ENCODE data around the gene MCOLN1. TPM values are rescaled to one million over a fixed set of nuclear protein-coding genes. Genes with fewer than 3 reads are reported as not detected.
"Not testable (repeated sequence)": the region's sequence is repeated elsewhere in the genome, so short reads cannot be mapped to it uniquely, and the experiment has no call there.

Gene MCOLN1
- total RNA-seq, 1 donor from 2014 or later = 13.7 TPM

DNA sequence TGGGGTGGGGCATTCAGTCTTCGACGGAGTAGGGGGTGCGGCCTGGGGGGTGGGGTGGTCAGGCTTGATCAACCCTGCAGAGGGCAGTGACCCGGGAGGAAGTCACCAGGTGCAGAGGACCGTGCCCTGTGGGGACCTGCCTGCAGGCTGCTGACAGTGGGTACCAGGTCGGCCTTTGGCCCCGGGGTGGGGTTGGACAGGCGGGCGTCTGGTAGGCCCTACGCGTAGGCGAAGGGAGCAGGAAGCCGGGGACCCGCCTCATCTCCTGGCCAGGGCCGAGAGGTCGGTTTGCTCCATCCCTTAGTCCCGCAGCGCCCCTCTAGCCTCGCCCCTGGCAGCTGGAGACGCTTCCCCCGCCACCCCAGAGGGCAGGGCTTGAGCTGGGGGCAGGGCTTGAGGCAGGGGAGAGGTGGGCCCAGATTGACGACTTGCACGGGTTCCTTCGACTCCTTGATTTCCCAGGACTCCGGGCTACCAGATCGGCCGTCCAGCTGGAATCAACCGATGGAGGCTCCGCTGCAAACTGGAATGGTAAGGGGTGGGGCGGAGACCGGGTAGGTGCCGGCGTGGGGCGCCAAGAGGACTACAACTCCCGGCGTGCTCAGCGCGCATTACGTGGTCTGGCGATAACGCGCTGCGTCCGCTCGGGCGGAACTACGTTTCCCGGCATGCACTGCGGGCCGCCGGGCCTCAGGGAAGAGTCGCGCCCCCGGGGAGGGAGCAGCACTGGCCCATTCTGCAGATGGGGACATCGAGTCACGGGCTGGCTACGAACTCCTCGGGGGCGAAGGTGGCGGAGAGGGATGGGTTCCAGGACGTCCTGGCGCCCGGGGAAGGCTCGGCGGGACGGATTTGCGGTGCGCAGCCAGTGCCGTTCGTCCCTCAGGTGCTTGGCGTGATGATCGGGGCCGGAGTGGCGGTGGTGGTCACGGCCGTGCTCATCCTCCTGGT, 12.9 kb downstream of the MCOLN1 start, which contains the start of gene PNPLA6:
PNPLA6 (plus strand) TSS at position 671 of the 951 bp plus-strand sequence; CDS start at position 743, 72 bp downstream.
- H3K27ac Mint-ChIP-seq = peak within 1 kb of the TSS; percentile 89
- no peaks in the 10 kb centered on the region for H3K27me3 Mint-ChIP-seq
- H3K36me3 Mint-ChIP-seq (ENCODE audit: low read depth) = peaks cover 24% of the 10 kb centered on the region
- H3K4me3 Mint-ChIP-seq = peak within 1 kb of the TSS; percentile 96
- peaks cover 13% of the 10 kb centered on the region for H3K4me1 Mint-ChIP-seq
- intact Hi-C loops (cut with micrococcal nuclease) = loop anchor here (1.0 to 10.0 kb wide), 2 partner anchors 94 to 141 kb away; partner anchors contain the start of genes PET100 and XAB2
- peak; percentile 98 for DNase-seq
- H3K9me3 Mint-ChIP-seq = no peaks in the 10 kb centered on the region

DNA sequence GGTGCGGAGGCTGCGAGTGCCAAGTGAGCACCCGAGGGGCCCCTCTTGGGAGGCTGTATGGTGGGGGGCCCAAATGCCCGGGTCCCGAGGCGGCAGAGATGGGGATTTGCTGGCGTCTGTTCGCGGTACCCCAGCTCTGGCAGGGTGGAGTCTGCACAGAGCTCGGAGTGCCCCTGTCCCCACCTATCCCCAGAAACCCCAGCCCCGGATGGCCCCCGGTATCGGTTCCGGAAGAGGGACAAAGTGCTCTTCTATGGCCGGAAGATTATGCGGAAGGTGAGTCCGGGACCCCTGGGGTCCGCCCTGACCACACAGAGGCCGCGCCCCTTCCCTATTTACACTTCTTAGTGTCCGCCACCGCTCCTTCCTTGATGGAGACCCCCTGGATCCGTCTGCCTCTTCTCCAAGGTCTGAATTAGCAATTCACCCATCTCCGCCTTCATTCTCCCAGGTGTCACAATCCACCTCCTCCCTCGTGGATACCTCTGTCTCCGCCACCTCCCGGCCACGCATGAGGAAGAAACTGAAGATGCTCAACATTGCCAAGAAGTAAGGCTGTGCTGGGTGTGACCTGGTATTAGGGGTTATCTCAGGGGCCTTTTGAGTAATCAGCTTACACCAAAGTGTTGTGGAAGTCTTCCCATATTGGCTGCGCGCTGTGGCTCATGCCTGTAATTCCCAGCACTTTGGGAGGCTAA, 13.7 kb downstream of the MCOLN1 start:
- Mint-ChIP-seq H3K4me3 (peak overlapping the region; percentile 96), H3K27ac (peak overlapping the region; percentile 89), H3K4me1 (peaks cover 13% of the 10 kb centered on the region), H3K36me3 (ENCODE audit: low read depth) (peaks cover 25% of the 10 kb centered on the region), H3K27me3 (no peaks in the 10 kb centered on the region), H3K9me3 (no peaks in the 10 kb centered on the region)
- intact Hi-C loops (cut with micrococcal nuclease) = loop anchor here (1.0 to 10.0 kb wide), 2 partner anchors 93 to 141 kb away; partner anchors contain the start of genes PET100 and XAB2
- no peak for DNase-seq

DNA sequence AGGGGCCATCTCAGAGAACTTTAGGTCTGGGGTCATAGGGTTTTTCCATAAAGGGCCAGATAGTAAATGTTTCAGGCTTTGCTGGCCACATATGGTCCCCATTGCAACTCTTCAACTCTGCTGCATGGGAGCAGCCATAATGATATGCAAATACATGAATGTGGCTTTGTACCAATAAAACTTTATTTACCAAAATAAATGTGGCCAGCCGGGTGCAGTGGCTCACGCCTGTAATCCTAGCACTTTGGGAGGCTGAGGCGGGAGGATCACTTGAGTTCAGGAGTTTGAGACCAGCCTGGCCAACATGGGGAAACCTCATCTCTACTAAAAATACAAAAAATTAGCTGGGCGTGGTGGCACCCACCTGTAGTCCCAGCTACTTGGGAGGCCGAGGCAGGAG, 16.6 kb downstream of the MCOLN1 start:
- not testable (repeated sequence) for H3K4me3 Mint-ChIP-seq, H3K27ac Mint-ChIP-seq, DNase-seq, H3K27me3 Mint-ChIP-seq, H3K9me3 Mint-ChIP-seq
- intact Hi-C loops (cut with micrococcal nuclease) = loop anchor here (10.0 kb wide), 1 partner anchor 144 kb away; no protein-coding TSS in a partner anchor
- Mint-ChIP-seq H3K36me3 (ENCODE audit: low read depth) (peaks cover 41% of the 10 kb centered on the region), H3K4me1 (peaks cover 14% of the 10 kb centered on the region)

DNA sequence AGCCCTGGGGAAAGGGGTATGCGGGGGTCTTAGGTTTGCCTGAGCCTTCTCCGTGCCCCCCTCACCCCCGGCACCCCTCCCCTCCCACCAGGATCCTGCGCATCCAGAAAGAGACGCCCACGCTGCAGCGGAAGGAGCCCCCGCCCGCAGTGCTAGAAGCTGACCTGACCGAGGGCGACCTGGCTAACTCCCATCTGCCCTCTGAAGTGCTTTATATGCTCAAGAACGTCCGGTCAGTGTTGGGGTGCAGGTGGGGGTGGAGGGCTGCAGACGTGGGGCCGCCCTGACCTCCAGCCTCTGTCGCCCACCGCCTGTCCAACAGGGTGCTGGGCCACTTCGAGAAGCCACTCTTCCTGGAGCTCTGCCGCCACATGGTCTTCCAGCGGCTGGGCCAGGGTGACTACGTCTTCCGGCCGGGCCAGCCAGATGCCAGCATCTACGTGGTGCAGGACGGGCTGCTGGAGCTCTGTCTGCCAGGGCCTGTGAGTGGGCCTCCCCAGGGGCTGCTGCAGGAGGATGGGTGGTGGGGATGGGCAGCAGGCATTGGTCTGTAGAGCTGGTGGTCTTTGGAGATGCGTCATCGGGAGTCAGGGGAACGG, 17.5 kb downstream of the MCOLN1 start:
- H3K27me3 Mint-ChIP-seq = no peaks in the 10 kb centered on the region

DNA sequence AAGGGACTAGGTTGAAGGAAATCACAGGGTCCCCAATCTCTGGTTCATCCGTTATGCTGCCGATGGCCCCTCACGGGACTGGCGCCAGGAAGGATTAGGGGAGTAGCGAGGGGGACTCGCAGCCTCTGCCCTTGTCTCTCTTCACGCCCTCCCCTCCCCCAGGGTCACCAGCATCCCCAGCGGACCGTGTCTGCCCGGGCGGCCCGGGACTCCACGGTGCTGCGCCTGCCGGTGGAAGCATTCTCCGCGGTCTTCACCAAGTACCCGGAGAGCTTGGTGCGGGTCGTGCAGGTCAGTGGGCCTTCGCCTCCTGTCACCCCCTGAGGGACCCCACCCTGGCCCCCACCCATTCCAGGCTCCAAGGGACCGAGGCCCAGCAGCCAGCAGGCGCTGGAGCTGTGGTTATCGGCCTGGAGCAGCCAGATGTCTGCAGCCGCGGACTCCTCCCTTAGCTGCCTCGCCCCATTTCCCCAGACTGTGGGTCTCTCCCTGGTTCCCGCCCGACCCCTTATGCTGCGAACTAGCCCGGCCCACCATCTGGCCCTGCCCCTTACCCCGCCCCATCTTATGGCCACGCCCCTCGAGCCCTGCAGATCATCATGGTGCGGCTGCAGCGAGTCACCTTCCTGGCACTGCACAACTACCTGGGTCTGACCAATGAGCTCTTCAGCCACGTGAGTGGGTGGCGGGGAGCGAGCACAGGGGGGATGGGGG, 18.5 kb downstream of the MCOLN1 start:
- peaks cover 23% of the 10 kb centered on the region for H3K4me1 Mint-ChIP-seq
- no peak for DNase-seq
- intact Hi-C loops (cut with micrococcal nuclease) = no loop called here
- H3K36me3 Mint-ChIP-seq (ENCODE audit: low read depth) = peaks cover 43% of the 10 kb centered on the region
- H3K4me3 Mint-ChIP-seq = no peak overlapping the region
- H3K9me3 Mint-ChIP-seq = no peaks in the 10 kb centered on the region
- no peaks in the 10 kb centered on the region for H3K27me3 Mint-ChIP-seq
- H3K27ac Mint-ChIP-seq = no peak overlapping the region

More for the DNA sequence above, 17.5 kb downstream of the MCOLN1 start:
- no peak overlapping the region for H3K27ac Mint-ChIP-seq
- no peak for DNase-seq
- no peaks in the 10 kb centered on the region for H3K9me3 Mint-ChIP-seq
- H3K36me3 Mint-ChIP-seq (ENCODE audit: low read depth) = peaks cover 44% of the 10 kb centered on the region
- H3K4me1 Mint-ChIP-seq = peaks cover 17% of the 10 kb centered on the region
- no peak overlapping the region for H3K4me3 Mint-ChIP-seq
- intact Hi-C loops (cut with micrococcal nuclease) = loop anchor here (10.0 kb wide), 1 partner anchor 145 kb away; no protein-coding TSS in a partner anchor

DNA sequence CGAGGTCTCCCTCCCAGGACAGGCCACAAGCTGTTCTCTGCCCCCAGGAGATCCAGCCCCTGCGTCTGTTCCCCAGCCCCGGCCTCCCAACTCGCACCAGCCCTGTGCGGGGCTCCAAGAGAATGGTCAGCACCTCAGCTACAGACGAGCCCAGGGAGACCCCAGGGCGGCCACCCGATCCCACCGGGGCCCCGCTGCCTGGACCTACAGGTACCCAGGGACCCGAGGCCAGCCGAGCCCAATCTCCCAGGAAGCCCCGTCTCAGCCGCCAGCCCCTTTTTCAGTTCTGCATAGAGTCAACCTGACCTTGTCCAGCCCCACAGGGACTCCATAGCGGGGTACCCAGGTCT, 19.0 kb downstream of the MCOLN1 start:
- H3K36me3 Mint-ChIP-seq (ENCODE audit: low read depth) = peaks cover 42% of the 10 kb centered on the region
- intact Hi-C loops (cut with micrococcal nuclease) = no loop called here
- H3K27ac Mint-ChIP-seq = no peak overlapping the region
- no peaks in the 10 kb centered on the region for H3K27me3 Mint-ChIP-seq
- peaks cover 23% of the 10 kb centered on the region for H3K4me1 Mint-ChIP-seq
- no peak overlapping the region for H3K4me3 Mint-ChIP-seq
- no peak for DNase-seq
- no peaks in the 10 kb centered on the region for H3K9me3 Mint-ChIP-seq

DNA sequence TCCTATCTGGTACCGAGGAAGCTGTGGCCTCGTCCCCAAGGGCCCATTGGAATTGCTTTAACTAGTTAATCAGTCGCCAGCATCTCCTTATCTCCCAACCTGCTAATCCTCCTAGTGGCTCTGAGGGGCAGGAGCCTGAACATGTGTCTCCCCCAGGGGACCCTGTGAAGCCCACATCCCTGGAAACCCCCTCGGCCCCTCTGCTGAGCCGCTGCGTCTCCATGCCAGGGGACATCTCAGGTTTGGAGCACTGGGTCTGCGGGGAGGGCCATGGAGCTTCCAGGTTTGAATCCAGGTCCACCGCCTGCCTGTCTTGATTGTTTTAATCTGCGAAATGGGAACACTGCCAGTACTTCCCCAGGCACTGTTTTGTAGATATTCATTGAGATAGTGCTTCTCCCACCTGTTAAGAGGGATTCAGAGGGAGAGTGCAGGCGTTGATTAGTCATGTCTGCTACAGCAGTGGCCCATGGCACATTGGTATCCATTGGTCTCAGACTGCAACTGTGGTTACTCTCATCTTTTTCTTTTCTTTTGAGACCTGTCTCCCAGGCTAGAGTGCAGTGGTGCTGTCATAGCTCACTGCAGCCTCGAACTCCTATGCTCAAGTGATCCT, 19.5 kb downstream of the MCOLN1 start:
- no peak for DNase-seq
- H3K4me3 Mint-ChIP-seq = no peak overlapping the region
- H3K4me1 Mint-ChIP-seq = peaks cover 20% of the 10 kb centered on the region
- no peak overlapping the region for H3K27ac Mint-ChIP-seq
- peaks cover 42% of the 10 kb centered on the region for H3K36me3 Mint-ChIP-seq (ENCODE audit: low read depth)
- no peaks in the 10 kb centered on the region for H3K27me3 Mint-ChIP-seq
- H3K9me3 Mint-ChIP-seq = no peaks in the 10 kb centered on the region
- intact Hi-C loops (cut with micrococcal nuclease) = no loop called here

DNA sequence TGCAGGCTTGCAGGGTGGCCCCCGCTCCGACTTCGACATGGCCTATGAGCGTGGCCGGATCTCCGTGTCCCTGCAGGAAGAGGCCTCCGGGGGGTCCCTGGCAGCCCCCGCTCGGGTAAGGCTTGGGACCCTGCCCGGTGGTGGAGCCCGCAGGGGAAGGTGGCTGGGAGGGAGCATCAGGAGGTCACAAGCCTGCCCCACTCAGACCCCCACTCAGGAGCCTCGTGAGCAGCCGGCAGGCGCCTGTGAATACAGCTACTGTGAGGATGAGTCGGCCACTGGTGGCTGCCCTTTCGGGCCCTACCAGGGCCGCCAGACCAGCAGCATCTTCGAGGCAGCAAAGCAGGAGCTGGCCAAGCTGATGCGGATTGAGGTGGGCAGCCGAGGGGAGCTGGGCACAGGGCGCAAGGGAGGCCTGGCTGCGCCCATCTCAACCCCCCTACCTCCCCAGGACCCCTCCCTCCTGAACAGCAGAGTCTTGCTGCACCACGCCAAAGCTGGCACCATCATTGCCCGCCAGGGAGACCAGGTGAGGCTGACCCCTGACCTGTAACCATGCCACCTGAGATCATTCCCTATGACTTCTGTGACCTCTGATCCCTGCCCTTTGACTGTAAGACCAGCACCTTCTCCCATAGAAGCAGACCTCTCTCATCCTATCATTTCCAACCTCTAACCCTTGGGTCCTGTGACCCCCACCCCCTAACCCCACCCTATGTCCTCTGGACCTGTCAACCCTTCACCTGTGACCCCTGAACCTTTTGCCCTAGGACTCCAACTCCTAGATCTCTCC, 20.3 kb downstream of the MCOLN1 start:
- H3K4me3 Mint-ChIP-seq = no peak overlapping the region
- peaks cover 42% of the 10 kb centered on the region for H3K36me3 Mint-ChIP-seq (ENCODE audit: low read depth)
- no peak for DNase-seq
- H3K27ac Mint-ChIP-seq = peak overlapping the region; percentile 18
- intact Hi-C loops (cut with micrococcal nuclease) = no loop called here
- H3K4me1 Mint-ChIP-seq = peaks cover 18% of the 10 kb centered on the region
- no peaks in the 10 kb centered on the region for H3K27me3 Mint-ChIP-seq
- no peaks in the 10 kb centered on the region for H3K9me3 Mint-ChIP-seq

DNA sequence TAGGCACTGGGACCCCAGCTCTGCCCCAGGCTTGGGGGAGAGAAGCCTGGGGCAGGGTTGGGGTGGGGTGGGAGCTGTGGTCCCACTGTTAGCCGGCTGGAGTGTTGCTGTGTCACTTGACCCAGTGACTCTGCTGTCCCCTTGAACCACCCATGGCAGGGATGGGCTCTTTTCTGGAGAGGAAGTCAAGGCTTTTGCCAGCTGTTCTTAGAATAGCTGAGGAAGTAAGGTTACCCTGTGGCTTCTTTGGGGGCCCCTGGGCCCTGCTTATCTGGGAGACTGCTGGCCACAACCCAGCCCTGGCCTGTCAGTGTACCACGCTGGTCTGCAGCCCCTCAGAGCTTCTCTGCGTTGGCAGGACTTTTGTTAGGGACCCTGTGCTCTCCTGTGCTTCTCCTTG, 22.2 kb downstream of the MCOLN1 start:
- Mint-ChIP-seq H3K36me3 (ENCODE audit: low read depth) (peaks cover 36% of the 10 kb centered on the region), H3K27me3 (no peaks in the 10 kb centered on the region), H3K4me1 (peaks cover 18% of the 10 kb centered on the region), H3K4me3 (peak overlapping the region; percentile 39), H3K27ac (peak overlapping the region; percentile 71), H3K9me3 (no peaks in the 10 kb centered on the region)
- intact Hi-C loops (cut with micrococcal nuclease) = no loop called here
- no peak for DNase-seq

DNA sequence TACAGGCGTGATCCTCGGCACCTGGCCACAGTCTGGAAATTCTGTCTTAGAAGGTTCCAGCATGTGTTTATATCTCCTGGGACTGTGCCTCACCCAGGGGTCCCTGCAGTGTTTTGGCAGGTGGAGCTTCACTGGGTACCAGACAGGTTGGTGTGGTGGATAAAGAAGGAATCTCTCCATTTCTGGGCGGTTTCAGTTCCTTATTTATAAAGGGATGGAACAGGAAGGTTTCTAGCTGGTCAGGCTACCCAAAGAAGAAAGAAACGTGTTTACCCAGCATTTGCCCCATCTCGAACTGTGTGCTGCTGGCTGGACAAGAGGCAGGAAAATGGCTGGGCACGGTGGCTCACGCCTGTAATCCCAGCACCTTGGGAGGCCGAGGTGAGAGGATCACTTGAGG, 22.9 kb downstream of the MCOLN1 start:
- no peaks in the 10 kb centered on the region for H3K27me3 Mint-ChIP-seq
- peaks cover 35% of the 10 kb centered on the region for H3K36me3 Mint-ChIP-seq (ENCODE audit: low read depth)
- H3K27ac Mint-ChIP-seq = peak overlapping the region; percentile 41
- H3K4me3 Mint-ChIP-seq = no peak overlapping the region
- H3K4me1 Mint-ChIP-seq = peaks cover 18% of the 10 kb centered on the region
- H3K9me3 Mint-ChIP-seq = no peaks in the 10 kb centered on the region
- intact Hi-C loops (cut with micrococcal nuclease) = no loop called here
- no peak for DNase-seq

DNA sequence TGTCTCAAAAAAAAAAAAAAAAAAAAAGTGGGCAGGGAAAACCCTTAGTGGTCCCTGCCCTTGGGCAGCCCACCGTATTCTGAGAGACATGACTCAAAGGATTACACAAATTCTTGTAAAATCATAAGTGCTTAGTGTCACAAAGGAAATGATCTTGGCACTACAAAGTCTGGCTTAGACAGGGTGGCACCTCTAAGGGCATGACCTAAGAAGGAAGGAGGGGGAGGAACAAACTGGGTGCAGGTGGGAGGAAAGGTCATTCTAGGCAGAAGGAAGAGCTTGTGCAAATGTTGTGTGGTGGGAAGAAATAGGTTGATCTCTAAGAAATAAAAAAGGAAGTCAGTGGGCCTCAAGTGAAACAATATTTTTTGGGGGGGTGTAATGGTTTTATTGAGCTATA, 23.5 kb downstream of the MCOLN1 start:
- H3K36me3 Mint-ChIP-seq (ENCODE audit: low read depth) = peaks cover 38% of the 10 kb centered on the region
- H3K27ac Mint-ChIP-seq = peak overlapping the region; percentile 73
- H3K9me3 Mint-ChIP-seq = no peaks in the 10 kb centered on the region
- peaks cover 18% of the 10 kb centered on the region for H3K4me1 Mint-ChIP-seq
- peak overlapping the region; percentile 28 for H3K4me3 Mint-ChIP-seq
- no peak for DNase-seq
- H3K27me3 Mint-ChIP-seq = no peaks in the 10 kb centered on the region
- intact Hi-C loops (cut with micrococcal nuclease) = no loop called here

DNA sequence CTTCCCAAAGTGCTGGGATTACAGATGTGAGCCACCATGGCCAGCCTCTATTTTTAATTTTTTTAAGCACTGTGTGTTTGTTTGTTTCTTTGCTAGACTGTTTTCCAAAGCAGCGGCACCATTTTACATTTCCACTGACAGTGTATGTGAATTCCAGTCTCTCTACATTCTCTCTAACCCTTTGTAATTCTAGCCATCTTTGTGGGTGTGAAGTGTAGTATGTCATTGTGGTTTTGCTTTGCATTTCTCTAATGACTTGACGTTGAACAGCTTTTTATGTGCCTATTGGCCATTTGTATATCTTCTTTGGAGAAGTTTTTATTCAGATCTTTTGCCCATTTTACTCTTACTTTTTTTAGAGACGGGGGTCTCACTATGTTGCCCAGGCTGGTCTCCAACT, 24.7 kb downstream of the MCOLN1 start:
- peaks cover 18% of the 10 kb centered on the region for H3K4me1 Mint-ChIP-seq
- intact Hi-C loops (cut with micrococcal nuclease) = no loop called here
- no peak overlapping the region for H3K4me3 Mint-ChIP-seq
- no peaks in the 10 kb centered on the region for H3K27me3 Mint-ChIP-seq
- DNase-seq = no peak
- H3K27ac Mint-ChIP-seq = peak overlapping the region; percentile 37
- H3K36me3 Mint-ChIP-seq (ENCODE audit: low read depth) = peaks cover 32% of the 10 kb centered on the region
- no peaks in the 10 kb centered on the region for H3K9me3 Mint-ChIP-seq
